AG04449 (cell line): ENCODE data around the gene ZNF32.

ENCODE experiments used
- CTCF ChIA-PET: fragments of 350-600 bp; formaldehyde crosslinking; extraction: SDS; loops from one replicate; lab custom pipeline; 2021; ENCODE audit warnings: antibody characterized with exemption; lab: Yijun Ruan, JAX
- POLR2A ChIA-PET: fragments of 400-600, 350-600 bp; formaldehyde crosslinking; extraction: SDS; loops from one replicate; lab custom pipeline; 2020; ENCODE audit warnings: antibody characterized with exemption, inconsistent platforms; lab: Yijun Ruan, JAX
- DNase-seq: peaks from one replicate; pipeline ENCODE4 v3.0.0-alpha.2; 2010; ENCODE audit warnings: low read depth, low spot score
- H3K4me3 ChIP-seq: 2 replicates; pipeline ENCODE4 v1.5.1; 2011; ENCODE audit warnings: low read depth, mild to moderate bottlenecking, control low read depth, low read length
- CTCF ChIP-seq: IDR thresholded peaks from one replicate; pipeline ENCODE4 v1.5.1; 2011; ENCODE audit warnings: mild to moderate bottlenecking, moderate library complexity, low read length, control low read depth, inconsistent platforms; ENCODE audit not compliant: insufficient read depth; ENCODE audit errors: missing control alignments

The ZNF32 gene

GRCh38 chr10:43689007-43689491 lies 40.4 kb upstream of the ZNF32 start:
- H3K4me3 ChIP-seq: no peak overlapping the region
- DNase-seq: no peak
- ChIA-PET CTCF (interaction anchor here (0.8 to 5.9 kb wide), 52 partner anchors 9 to 1188 kb away, joined by 3 to 87 read pairs (median 5); partner anchors contain the start of gene CXCL12), POLR2A (no interaction called here)
- no peak for TF ChIP-seq CTCF

- ChIA-PET CTCF (interaction anchor here (1.0 to 5.9 kb wide), 9 partner anchors 9 to 696 kb away, joined by 3 to 87 read pairs (median 5); partner anchors contain the start of gene CXCL12), POLR2A (no interaction called here)
- H3K4me3 ChIP-seq: no peak overlapping the region
- TF ChIP-seq CTCF: no peak
- no peak for DNase-seq
Measured at GRCh38 chr10:43688348-43688892, 39.7 kb upstream of the ZNF32 start.

- CTCF ChIA-PET: interaction anchor here (1.0 to 1.6 kb wide), 3 partner anchors 122 to 1177 kb away, joined by 3 read pairs; no protein-coding TSS in a partner anchor
- no peak for TF ChIP-seq CTCF
- DNase-seq: no peak
- POLR2A ChIA-PET: no interaction called here
- no peak overlapping the region for H3K4me3 ChIP-seq
Measured at GRCh38 chr10:43687373-43687772, 38.7 kb upstream of the ZNF32 start.

GRCh38 chr10:43686414-43686813 lies 37.7 kb upstream of the ZNF32 start:
- ChIA-PET CTCF (interaction anchor here (0.7 to 2.1 kb wide), 10 partner anchors 10 to 1178 kb away, joined by 3 to 8 read pairs (median 3); no protein-coding TSS in a partner anchor), POLR2A (no interaction called here)
- no peak overlapping the region for H3K4me3 ChIP-seq
- DNase-seq: no peak
- no peak for TF ChIP-seq CTCF

GRCh38 chr10:43685744-43686143 lies 37.1 kb upstream of the ZNF32 start:
- ChIA-PET POLR2A (interaction anchor here (0.7 kb wide), 1 partner anchor 296 kb away, joined by 3 read pairs; no protein-coding TSS in a partner anchor), CTCF (interaction anchor here (0.7 to 2.1 kb wide), 11 partner anchors 9 to 1179 kb away, joined by 3 to 8 read pairs (median 3); no protein-coding TSS in a partner anchor)
- TF ChIP-seq CTCF: no peak
- no peak for DNase-seq
- H3K4me3 ChIP-seq: no peak overlapping the region

GRCh38 chr10:43684292-43684559 lies 35.5 kb upstream of the ZNF32 start:
- no peak for DNase-seq
- H3K4me3 ChIP-seq: no peak overlapping the region
- CTCF ChIA-PET: no interaction called here
- POLR2A ChIA-PET: no interaction called here
- TF ChIP-seq CTCF: no peak
